ENCODE results near the gene CLCA2.
"Not testable (repeated sequence)": the region's sequence is repeated elsewhere in the genome, so short reads cannot be mapped to it uniquely, and the experiment has no call there.

Gene CLCA2

DNA sequence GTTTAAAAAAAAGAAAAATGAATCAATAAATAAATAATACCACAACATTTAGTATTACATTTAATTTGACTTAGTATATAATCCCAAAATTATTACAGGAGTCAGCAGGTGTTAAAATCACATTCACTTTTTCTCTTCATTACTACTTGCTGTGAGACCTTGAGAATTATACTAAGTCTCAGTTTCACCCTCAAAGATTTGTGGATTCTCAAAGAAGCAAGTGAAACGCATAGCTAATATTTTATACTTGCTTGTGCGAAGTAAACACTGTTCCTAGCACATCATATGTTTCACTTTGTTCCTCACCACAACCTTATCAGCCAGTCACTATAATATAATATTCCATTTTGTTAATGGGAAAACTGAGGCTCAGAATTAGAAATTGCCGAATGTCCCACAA is 48.8 kb downstream of the CLCA2 start:
- no peak for DNase-seq (ENCODE audit: extremely low read depth in 1 of 2, low read depth in 1 of 2)

GRCh38 chr1:86477256-86477655 is 53.3 kb downstream of the CLCA2 start:
- no peak for DNase-seq (ENCODE audit: extremely low read depth in 1 of 2, low read depth in 1 of 2)

DNA sequence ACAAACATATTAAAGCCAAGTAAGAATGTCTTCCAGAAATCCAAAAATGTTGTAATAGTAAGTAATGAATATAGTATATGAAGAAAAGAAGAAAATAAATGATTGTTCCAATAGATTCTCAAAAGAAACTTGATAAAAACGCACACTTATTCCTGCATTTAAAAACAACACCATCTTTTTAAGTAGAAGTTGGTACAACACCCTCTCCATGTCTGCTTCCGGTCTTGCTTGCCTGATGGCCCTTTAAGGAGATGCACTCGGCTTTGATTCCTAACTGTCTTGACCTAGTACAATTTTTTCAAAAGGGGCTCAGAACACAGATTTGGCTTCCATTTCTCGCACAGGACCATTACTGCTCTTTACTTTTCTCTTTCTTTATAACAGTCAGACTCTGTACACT is 53.7 kb downstream of the CLCA2 start:
- DNase-seq (ENCODE audit: extremely low read depth in 1 of 2, low read depth in 1 of 2): no peak

GRCh38 chr1:86478416-86479156 is 54.6 kb downstream of the CLCA2 start:
- no peak for DNase-seq (ENCODE audit: extremely low read depth in 1 of 2, low read depth in 1 of 2)

- no peak for DNase-seq (ENCODE audit: extremely low read depth in 1 of 2, low read depth in 1 of 2)
Observed at GRCh38 chr1:86481966-86482365, 58.0 kb downstream of the CLCA2 start.

DNA sequence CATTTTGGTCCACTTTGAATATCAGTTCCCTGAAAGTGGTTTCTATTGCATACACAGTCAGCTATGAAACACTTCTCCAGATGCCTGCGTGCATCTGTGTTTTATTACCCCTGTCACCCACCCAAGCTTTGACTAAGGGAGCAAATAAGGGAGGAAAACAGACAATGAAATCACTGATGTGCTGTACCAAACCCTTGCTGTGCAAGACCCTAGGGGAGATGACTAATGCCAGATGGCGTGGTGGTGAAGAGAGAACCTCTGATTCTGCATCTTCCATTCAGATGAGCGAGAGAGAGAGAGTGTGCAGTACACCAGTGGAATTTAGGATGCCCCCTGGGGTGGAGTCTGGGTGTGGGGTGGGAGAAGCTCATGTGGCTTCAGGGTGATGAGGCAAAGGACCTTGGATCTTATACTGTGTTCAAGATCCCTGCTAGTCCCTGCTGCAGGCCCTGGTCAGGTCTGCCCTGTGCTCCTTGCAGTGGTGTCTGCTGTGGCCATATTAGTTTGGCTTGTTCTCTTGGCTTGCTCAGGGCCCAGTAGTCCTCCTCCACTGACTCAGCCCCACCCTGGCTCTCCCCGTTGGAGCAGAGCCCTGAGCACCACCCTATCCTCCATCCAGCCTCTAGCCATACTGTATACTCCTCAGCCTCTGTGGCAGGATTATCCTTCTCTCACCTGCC is 63.3 kb downstream of the CLCA2 start:
- DNase-seq (ENCODE audit: extremely low read depth in 1 of 2, low read depth in 1 of 2): no peak

GRCh38 chr1:86487811-86488141 is 63.8 kb downstream of the CLCA2 start:
- DNase-seq (ENCODE audit: extremely low read depth in 1 of 2, low read depth in 1 of 2): no peak

- DNase-seq (ENCODE audit: extremely low read depth in 1 of 2, low read depth in 1 of 2): no peak
Observed at GRCh38 chr1:86489242-86489878, 65.4 kb downstream of the CLCA2 start.

DNA sequence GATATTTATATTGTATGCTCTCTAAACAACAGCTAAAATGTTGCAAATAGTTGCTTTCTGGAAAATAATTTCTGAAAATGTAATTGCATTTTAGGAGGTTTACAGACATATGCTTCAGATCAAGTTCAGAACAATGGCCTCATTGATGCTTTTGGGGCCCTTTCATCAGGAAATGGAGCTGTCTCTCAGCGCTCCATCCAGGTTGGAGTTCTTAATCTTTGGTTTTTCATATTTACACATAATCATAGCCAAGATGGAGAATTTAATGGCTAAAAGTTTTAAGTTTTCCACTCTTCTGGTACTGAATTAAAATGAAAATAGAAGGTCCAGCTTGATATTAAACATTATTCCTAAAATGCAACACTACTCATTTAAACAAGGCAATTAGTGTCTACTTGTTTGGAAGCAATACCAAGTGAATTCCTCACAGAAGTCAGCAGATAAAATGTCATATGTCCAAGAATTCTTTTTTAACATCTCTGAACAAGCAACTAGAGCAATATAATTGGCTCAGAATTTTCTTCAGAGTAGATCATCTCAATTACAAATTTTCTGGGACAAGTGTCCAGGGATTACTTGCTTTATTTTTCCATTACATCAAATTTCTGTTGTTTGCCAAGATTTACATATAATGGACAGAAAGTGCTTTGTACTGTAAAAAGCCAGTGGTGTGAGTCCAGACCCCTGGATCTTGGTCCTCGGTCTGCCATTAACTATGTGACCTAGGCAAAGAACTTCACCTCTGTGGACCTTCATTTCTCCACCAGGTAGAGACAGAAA is 67.4 kb downstream of the CLCA2 start:
- DNase-seq (ENCODE audit: extremely low read depth in 1 of 2, low read depth in 1 of 2): no peak

DNA sequence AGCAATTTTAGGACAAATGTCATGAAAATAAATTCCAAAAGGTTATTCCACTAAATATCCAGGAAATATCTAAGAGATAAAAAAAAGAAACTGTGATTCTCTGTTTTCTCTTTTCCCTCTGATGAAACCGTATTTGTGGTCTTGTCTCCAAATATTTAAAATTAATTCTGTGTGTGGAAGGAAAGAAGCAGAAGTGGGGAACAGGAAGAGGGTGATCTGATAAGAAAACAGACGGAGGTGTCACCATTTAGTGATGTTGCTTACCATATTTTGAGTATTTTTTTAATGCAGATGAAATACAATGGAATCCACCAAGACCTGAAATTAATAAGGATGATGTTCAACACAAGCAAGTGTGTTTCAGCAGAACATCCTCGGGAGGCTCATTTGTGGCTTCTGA is 74.3 kb downstream of the CLCA2 start:
- DNase-seq (ENCODE audit: extremely low read depth in 1 of 2, low read depth in 1 of 2): no peak

DNA sequence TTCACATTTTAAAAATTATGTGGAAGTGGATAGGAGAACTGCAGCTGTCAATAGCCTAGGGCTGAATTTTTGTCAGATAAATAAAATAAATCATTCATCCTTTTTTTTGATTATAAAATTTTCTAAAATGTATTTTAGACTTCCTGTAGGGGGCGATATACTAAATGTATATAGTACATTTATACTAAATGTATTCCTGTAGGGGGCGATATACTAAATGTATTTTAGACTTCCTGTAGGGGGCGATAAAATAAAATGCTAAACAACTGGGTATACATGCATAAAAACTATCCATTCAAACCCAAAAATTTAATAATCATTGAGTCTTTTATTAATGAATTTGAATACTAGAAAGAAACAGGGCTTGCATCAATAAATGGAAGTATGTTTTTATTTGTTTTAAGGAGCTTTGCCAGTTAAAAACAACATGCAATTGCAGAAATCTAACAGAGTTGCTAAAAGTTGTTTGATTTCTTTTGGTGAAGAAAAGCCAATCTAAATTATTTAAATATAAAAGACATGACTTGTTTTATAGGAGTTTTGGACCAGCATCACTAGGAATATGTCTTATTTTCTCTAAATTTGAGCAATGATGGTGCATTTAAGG is 76.1 kb downstream of the CLCA2 start:
- DNase-seq (ENCODE audit: extremely low read depth in 1 of 2, low read depth in 1 of 2): no peak

GRCh38 chr1:86500714-86501113 is 76.7 kb downstream of the CLCA2 start:
- no peak for DNase-seq (ENCODE audit: extremely low read depth in 1 of 2, low read depth in 1 of 2)

DNA sequence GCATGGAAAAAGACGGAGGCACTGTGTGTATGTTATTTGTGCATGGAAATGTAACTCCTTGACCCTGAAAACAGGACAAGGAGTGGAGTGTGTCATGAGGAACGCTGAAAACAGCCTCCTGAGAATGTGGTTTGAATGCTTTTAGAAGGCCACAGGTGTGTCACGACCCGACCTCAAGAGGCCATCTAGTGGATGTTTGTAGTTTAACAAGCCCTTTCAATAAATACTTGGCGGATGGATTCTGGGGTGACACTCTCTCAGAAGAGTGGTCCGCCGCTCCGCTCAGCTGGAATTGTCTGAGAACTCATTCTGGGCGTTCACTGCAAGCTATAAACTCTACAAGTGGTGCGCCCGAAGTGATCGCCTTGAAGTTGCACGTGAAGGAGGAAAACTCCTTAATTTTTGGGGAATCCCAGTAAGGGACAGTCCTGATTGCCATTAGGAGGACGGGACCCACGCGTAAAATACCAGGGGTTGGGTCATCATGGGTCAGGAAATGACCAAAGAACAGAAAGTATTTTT is 78.2 kb downstream of the CLCA2 start:
- not testable (repeated sequence) for DNase-seq (ENCODE audit: extremely low read depth in 1 of 2, low read depth in 1 of 2)

GRCh38 chr1:86502721-86503405 is 78.9 kb downstream of the CLCA2 start:
- DNase-seq (ENCODE audit: extremely low read depth in 1 of 2, low read depth in 1 of 2): no peak

DNA sequence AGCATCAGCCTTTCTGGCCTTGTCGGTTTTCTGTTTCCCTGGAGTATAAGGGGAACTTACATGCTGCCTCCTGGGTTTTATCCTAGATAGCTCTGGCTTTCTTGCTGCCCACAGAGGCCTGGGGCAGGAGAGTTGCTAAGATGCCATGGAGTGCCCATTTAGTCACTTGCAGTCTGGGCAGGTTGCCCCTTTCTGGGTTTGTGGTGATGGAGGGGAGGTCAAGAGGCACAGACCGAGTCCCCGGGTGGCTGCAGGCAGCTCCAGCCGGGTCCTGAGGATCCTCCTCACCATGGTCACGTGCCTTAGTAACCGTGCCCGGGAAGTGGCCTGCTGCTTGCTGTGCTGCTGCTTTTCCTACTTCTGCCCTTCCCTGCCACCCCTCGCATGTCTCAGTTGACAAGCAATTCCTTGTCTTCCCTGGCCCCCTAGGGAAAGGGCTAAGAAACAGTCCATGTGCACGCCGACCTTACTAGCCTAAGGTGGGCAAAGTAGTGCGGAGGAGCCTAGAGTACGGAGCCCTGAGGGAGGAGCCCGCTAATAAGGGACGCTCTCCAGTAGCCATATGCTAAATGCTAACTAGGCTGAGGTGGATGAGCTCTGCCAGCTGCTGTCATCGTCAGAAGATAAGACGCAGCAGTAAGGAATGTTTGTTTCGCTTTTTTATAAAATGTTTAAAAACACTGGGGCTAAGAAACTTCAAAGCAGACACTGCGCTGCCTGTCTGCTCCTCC is 79.6 kb downstream of the CLCA2 start:
- no peak for DNase-seq (ENCODE audit: extremely low read depth in 1 of 2, low read depth in 1 of 2)

- DNase-seq (ENCODE audit: extremely low read depth in 1 of 2, low read depth in 1 of 2): no peak
Observed at GRCh38 chr1:86504137-86504479, 80.1 kb downstream of the CLCA2 start.

- DNase-seq (ENCODE audit: extremely low read depth in 1 of 2, low read depth in 1 of 2): no peak
Observed at GRCh38 chr1:86504895-86505563, 81.1 kb downstream of the CLCA2 start.

DNA sequence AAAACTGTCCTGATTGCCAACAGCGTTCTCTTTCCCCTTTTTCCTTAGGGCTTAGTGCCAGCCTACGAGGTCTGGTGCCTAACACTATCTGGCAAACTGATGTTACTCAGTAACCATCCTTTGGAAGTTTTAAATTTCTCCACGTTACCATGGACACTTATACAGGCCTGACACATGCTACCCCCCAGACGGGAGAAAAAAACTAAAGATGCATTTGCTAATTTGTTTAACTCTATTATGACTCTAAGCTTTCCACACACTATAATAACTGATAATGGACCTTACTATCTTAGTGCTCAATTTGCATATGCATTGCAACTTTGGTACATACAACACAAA is 81.6 kb downstream of the CLCA2 start:
- no peak for DNase-seq (ENCODE audit: extremely low read depth in 1 of 2, low read depth in 1 of 2)
